Measurements from ENCODE around the gene GNG7. TPM values are rescaled to one million over a fixed set of nuclear protein-coding genes. Genes with fewer than 3 reads are reported as not detected.

The GNG7 gene
- total and polyA plus RNA-seq, 7 donors = 1.2 to 8.0 (median 2.6) TPM

GRCh38 chr19:2636141-2636896, 66.2 kb downstream of the GNG7 start:
- Histone ChIP-seq H3K36me3 (no peaks in the 10 kb centered on the region), H3K4me3 (no peak overlapping the region), H3K27me3 (no peaks in the 10 kb centered on the region), H3K27ac (no peak overlapping the region), H3K9me3 (no peaks in the 10 kb centered on the region), H3K4me1 (peaks cover 0 to 12% (median 10%) of the 10 kb centered on the region in 4 donors)
- 72 to 73% methylated on average over 10 of the region's 10 CpGs for WGBS, 2 donors
- intact Hi-C loops (cut with DNase I) = no loop called here
- no peak for DNase-seq
- no peak for TF ChIP-seq POLR2AphosphoS5 (IDR thresholded peaks at IDR 0.05)
- no peak for TF ChIP-seq POLR2A (IDR thresholded peaks at IDR 0.05)
- no peak for TF ChIP-seq EP300 (IDR thresholded peaks at IDR 0.05)

GRCh38 chr19:2634960-2635359, 67.5 kb downstream of the GNG7 start:
- 59 to 74% methylated on average over 9 of the region's 9 CpGs for WGBS, 2 donors

DNA sequence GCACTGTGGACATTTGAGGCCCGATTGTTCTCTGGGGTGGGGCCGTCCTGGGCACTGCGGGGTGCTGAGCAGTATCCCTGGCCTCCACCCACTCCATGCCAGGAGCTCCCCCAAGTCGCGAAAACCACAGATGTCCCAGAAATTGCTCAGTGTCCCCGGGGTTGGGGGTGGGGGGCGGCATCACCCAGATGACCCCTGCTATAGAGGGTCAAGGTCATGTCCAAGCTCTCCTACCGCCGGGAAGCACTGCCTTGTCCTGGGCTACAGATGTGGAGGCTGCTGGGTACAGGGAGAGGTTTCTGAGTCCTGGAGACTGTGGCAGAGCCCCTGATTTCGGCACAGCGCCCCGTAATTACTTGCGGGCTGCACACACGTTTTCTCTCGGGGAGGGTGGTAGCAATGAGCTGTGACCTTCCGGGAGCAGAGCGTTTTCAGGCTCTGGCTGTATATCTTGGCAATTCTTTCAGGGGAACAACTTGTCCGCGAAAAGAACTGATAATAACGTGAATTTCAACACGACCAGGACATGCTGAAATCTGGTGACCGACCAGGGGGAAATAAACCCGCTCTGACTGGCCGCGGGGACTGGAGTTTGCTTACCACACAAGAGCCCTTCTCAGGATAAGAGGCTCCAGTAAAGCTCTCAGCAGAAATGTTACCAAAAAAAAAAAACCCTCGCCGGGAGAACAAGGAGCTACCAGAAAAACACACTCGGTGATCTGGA, 68.1 kb downstream of the GNG7 start:
- 52 to 68% methylated on average over 28 of the region's 28 CpGs for WGBS, 2 donors
- TF ChIP-seq POLR2A (IDR thresholded peaks at IDR 0.05) (no peak), EP300 (IDR thresholded peaks at IDR 0.05) (no peak), POLR2AphosphoS5 (IDR thresholded peaks at IDR 0.05) (no peak)
- TF ChIP-seq, protein P1, sequence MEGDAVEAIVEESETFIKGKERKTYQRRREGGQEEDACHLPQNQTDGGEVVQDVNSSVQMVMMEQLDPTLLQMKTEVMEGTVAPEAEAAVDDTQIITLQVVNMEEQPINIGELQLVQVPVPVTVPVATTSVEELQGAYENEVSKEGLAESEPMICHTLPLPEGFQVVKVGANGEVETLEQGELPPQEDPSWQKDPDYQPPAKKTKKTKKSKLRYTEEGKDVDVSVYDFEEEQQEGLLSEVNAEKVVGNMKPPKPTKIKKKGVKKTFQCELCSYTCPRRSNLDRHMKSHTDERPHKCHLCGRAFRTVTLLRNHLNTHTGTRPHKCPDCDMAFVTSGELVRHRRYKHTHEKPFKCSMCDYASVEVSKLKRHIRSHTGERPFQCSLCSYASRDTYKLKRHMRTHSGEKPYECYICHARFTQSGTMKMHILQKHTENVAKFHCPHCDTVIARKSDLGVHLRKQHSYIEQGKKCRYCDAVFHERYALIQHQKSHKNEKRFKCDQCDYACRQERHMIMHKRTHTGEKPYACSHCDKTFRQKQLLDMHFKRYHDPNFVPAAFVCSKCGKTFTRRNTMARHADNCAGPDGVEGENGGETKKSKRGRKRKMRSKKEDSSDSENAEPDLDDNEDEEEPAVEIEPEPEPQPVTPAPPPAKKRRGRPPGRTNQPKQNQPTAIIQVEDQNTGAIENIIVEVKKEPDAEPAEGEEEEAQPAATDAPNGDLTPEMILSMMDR (IDR thresholded peaks at IDR 0.05) = no peak

More at GRCh38 chr19:2634960-2635359, 67.5 kb downstream of the GNG7 start:
- DNase-seq = no peak
- intact Hi-C loops (cut with DNase I) = no loop called here
- Histone ChIP-seq H3K4me3 (no peak overlapping the region), H3K4me1 (peaks cover 0 to 12% (median 10%) of the 10 kb centered on the region in 4 donors), H3K9me3 (no peaks in the 10 kb centered on the region), H3K36me3 (no peaks in the 10 kb centered on the region), H3K27ac (peak overlapping the region; percentile 31 to 47 (median 37)), H3K27me3 (no peaks in the 10 kb centered on the region)
- TF ChIP-seq, protein P1 (IDR thresholded peaks at IDR 0.05) = no peak
- no peak for TF ChIP-seq EP300 (IDR thresholded peaks at IDR 0.05)
- TF ChIP-seq POLR2AphosphoS5 (IDR thresholded peaks at IDR 0.05) = no peak
- TF ChIP-seq POLR2A (IDR thresholded peaks at IDR 0.05) = no peak

DNA sequence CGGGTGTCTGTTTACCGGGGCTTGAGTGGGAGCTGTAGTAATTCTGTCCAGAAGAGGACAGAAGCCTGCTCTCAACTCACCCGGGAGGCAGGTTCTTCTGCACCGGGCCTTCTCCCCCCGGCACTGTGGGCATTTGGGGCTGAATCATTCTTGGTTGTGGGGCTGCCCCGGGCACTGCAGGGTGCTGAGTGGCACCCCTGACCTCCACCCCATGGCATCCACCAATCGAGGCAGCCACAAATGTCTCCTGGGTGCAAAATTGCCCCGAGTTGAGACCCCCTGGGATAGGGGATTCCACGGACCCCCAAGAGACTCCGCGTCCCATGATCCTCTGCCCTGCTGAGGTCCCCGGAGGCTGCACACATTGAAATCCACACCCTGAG, 68.8 kb downstream of the GNG7 start:
- Histone ChIP-seq H3K27me3 (no peaks in the 10 kb centered on the region), H3K4me3 (no peak overlapping the region), H3K4me1 (peaks cover 0 to 10% (median 5%) of the 10 kb centered on the region in 4 donors), H3K36me3 (no peaks in the 10 kb centered on the region), H3K27ac (no peak overlapping the region), H3K9me3 (no peaks in the 10 kb centered on the region)
- TF ChIP-seq, protein P1 (IDR thresholded peaks at IDR 0.05) = no peak
- TF ChIP-seq EP300 (IDR thresholded peaks at IDR 0.05) = no peak
- TF ChIP-seq POLR2A (IDR thresholded peaks at IDR 0.05) = no peak
- TF ChIP-seq POLR2AphosphoS5 (IDR thresholded peaks at IDR 0.05) = no peak
- no peak for DNase-seq
- 81 to 82% methylated on average over 12 of the region's 12 CpGs for WGBS, 2 donors
- intact Hi-C loops (cut with DNase I) = no loop called here

More for the DNA sequence above, 68.1 kb downstream of the GNG7 start:
- Histone ChIP-seq H3K27ac (peak overlapping the region; percentile 26 to 47 (median 33)), H3K36me3 (no peaks in the 10 kb centered on the region), H3K27me3 (no peaks in the 10 kb centered on the region), H3K9me3 (no peaks in the 10 kb centered on the region), H3K4me1 (peaks cover 0 to 12% (median 9%) of the 10 kb centered on the region in 4 donors), H3K4me3 (no peak overlapping the region)
- DNase-seq = no peak
- intact Hi-C loops (cut with DNase I) = no loop called here

GRCh38 chr19:2631213-2631821, 71.2 kb downstream of the GNG7 start:
- intact Hi-C loops (cut with DNase I) = no loop called here
- DNase-seq = no peak
- 89 to 92% methylated on average over 4 of the region's 4 CpGs for WGBS, 2 donors
- TF ChIP-seq POLR2A (IDR thresholded peaks at IDR 0.05) = no peak
- TF ChIP-seq EP300 (IDR thresholded peaks at IDR 0.05) = no peak
- TF ChIP-seq, protein P1 (IDR thresholded peaks at IDR 0.05) = no peak
- TF ChIP-seq POLR2AphosphoS5 (IDR thresholded peaks at IDR 0.05) = no peak
- Histone ChIP-seq H3K27me3 (no peaks in the 10 kb centered on the region), H3K4me3 (no peak overlapping the region), H3K27ac (no peak overlapping the region), H3K36me3 (no peaks in the 10 kb centered on the region), H3K9me3 (no peaks in the 10 kb centered on the region), H3K4me1 (peaks cover 0 to 14% (median 4%) of the 10 kb centered on the region in 4 donors)
